ENCODE measurements around the gene RAD9A. TPM values are rescaled to one million over a fixed set of nuclear protein-coding genes. Genes with fewer than 3 reads are reported as not detected.

The RAD9A gene
- total RNA-seq, 6 donors from 2014 or later: 20.4 to 115 (median 28.2) TPM

GRCh38 chr11:67432655-67433349, 41.0 kb downstream of the RAD9A start:
- TF ChIP-seq POLR2AphosphoS5 (IDR thresholded peaks at IDR 0.05): no peak
- no peak for TF ChIP-seq CTCF (IDR thresholded peaks at IDR 0.05)
- no peak for TF ChIP-seq POLR2A (IDR thresholded peaks at IDR 0.05)
- no peak for TF ChIP-seq EP300 (IDR thresholded peaks at IDR 0.05)
- WGBS, 2 donors: 87 to 94% methylated on average over 9 to 22 of the region's 22 CpGs
- ATAC-seq (ENCODE audit: low FRiP score in 2 of 2): no peak
- peaks cover 10 to 29% (median 12%) of the 10 kb centered on the region in 4 donors for H3K4me1 ChIP-seq
- peak in 1 of 2 donors; percentile 61 for DNase-seq
- H3K27ac ChIP-seq: no peak overlapping the region
- no peaks in the 10 kb centered on the region for H3K27me3 ChIP-seq
- no peaks in the 10 kb centered on the region for H3K9me3 ChIP-seq
- no peak overlapping the region for H3K4me3 ChIP-seq
- H3K36me3 ChIP-seq: peaks cover 4 to 63% (median 58%) of the 10 kb centered on the region in 4 donors

GRCh38 chr11:67433536-67434394, 42.0 kb downstream of the RAD9A start:
- DNase-seq (peak in 1 of 2 donors; percentile 75), ATAC-seq (ENCODE audit: low FRiP score in 2 of 2) (no peak)
- WGBS, 2 donors: 83 to 92% methylated on average over 10 to 18 of the region's 22 CpGs
- TF ChIP-seq POLR2A (IDR thresholded peaks at IDR 0.05): no peak
- H3K4me1 ChIP-seq: peaks cover 10 to 28% (median 11%) of the 10 kb centered on the region in 4 donors
- no peak overlapping the region for H3K27ac ChIP-seq
- no peaks in the 10 kb centered on the region for H3K9me3 ChIP-seq
- H3K4me3 ChIP-seq: no peak overlapping the region
- no peaks in the 10 kb centered on the region for H3K27me3 ChIP-seq
- H3K36me3 ChIP-seq: peaks cover 4 to 72% (median 65%) of the 10 kb centered on the region in 4 donors

- Histone ChIP-seq H3K36me3 (peaks cover 4 to 78% (median 69%) of the 10 kb centered on the region in 4 donors), H3K9me3 (no peaks in the 10 kb centered on the region), H3K4me3 (no peak overlapping the region), H3K27ac (no peak overlapping the region), H3K27me3 (no peaks in the 10 kb centered on the region), H3K4me1 (peaks cover 4 to 28% (median 8%) of the 10 kb centered on the region in 4 donors)
- WGBS, 2 donors: 77 to 85% methylated on average over 9 to 16 of the region's 23 CpGs
- no peak for TF ChIP-seq POLR2AphosphoS5 (IDR thresholded peaks at IDR 0.05)
- TF ChIP-seq CTCF (IDR thresholded peaks at IDR 0.05): no peak
- TF ChIP-seq POLR2A (IDR thresholded peaks at IDR 0.05): no peak
- TF ChIP-seq EP300 (IDR thresholded peaks at IDR 0.05): no peak
- ATAC-seq (ENCODE audit: low FRiP score in 2 of 2) (no peak), DNase-seq (peak in 1 of 2 donors; percentile 80)
Observed at GRCh38 chr11:67434395-67434881, 42.7 kb downstream of the RAD9A start.

- peaks cover 5 to 28% (median 7%) of the 10 kb centered on the region in 4 donors for H3K4me1 ChIP-seq
- DNase-seq: peak in 1 of 2 donors; percentile 87
- ATAC-seq (ENCODE audit: low FRiP score in 2 of 2): no peak
- no peaks in the 10 kb centered on the region for H3K9me3 ChIP-seq
- H3K4me3 ChIP-seq: peak overlapping the region in 1 of 4 donors; percentile 42
- H3K27ac ChIP-seq: peak overlapping the region in 2 of 4 donors; percentile 27 to 52
- no peaks in the 10 kb centered on the region for H3K27me3 ChIP-seq
- 81 to 92% methylated on average over 13 to 25 of the region's 26 CpGs for WGBS, 2 donors
- peaks cover 4 to 86% (median 75%) of the 10 kb centered on the region in 4 donors for H3K36me3 ChIP-seq
- no peak for TF ChIP-seq EP300 (IDR thresholded peaks at IDR 0.05)
- TF ChIP-seq POLR2AphosphoS5 (IDR thresholded peaks at IDR 0.05): no peak
- TF ChIP-seq CTCF (IDR thresholded peaks at IDR 0.05): no peak
- no peak for TF ChIP-seq POLR2A (IDR thresholded peaks at IDR 0.05)
Observed at GRCh38 chr11:67435031-67435726, 43.4 kb downstream of the RAD9A start.
